ENCODE measurements around the gene ANAPC16. TPM values are rescaled to one million over a fixed set of nuclear protein-coding genes. Genes with fewer than 3 reads are reported as not detected.
A peak's percentile ranks its signal among the peaks of the same experiment; 100 is the strongest.
"Not testable (repeated sequence)": the region's sequence is repeated elsewhere in the genome, so short reads cannot be mapped to it uniquely, and the experiment has no call there.

The ANAPC16 gene
- total RNA-seq, 2 experiments from 2014 or later = 90.2 to 123 TPM

- CTCF ChIA-PET = interaction anchor here (0.7 to 6.8 kb wide), 7 partner anchors 8 to 61 kb away, joined by 3 to 27 read pairs (median 4); no protein-coding TSS in a partner anchor
- no peaks in the 10 kb centered on the region for H3K27me3 Mint-ChIP-seq
- no peaks in the 10 kb centered on the region for H3K9me3 Mint-ChIP-seq (ENCODE audit: low read depth)
- no peak for DNase-seq
- H3K4me3 Mint-ChIP-seq = no peak overlapping the region
- POLR2A ChIA-PET = interaction anchor here (0.5 to 6.1 kb wide), 5 partner anchors 12 to 333 kb away, joined by 3 to 48 read pairs (median 15); no protein-coding TSS in a partner anchor
- H3K36me3 Mint-ChIP-seq (ENCODE audit: low read depth) = peaks cover 33% of the 10 kb centered on the region
- peaks cover 30% of the 10 kb centered on the region for H3K4me1 Mint-ChIP-seq
- peak overlapping the region; percentile 74 for H3K27ac Mint-ChIP-seq
- ATAC-seq = no peak
- intact Hi-C loops (cut with DNase I, micrococcal nuclease) = no loop called here
These were observed 63.0 kb downstream of the ANAPC16 start for GRCh38 chr10:72278668-72279393.

- H3K27ac Mint-ChIP-seq; intact Hi-C loops (cut with DNase I, micrococcal nuclease); H3K9me3 Mint-ChIP-seq (ENCODE audit: low read depth); ATAC-seq; DNase-seq; H3K27me3 Mint-ChIP-seq; H3K4me3 Mint-ChIP-seq: not testable (repeated sequence)
- POLR2A ChIA-PET = interaction anchor here (2.8 kb wide), 1 partner anchor 18 kb away, joined by 15 read pairs; no protein-coding TSS in a partner anchor
- CTCF ChIA-PET = interaction anchor here (1.2 to 6.8 kb wide), 4 partner anchors 12 to 61 kb away, joined by 3 to 27 read pairs (median 5); no protein-coding TSS in a partner anchor
- peaks cover 32% of the 10 kb centered on the region for H3K4me1 Mint-ChIP-seq
- peaks cover 25% of the 10 kb centered on the region for H3K36me3 Mint-ChIP-seq (ENCODE audit: low read depth)
These were observed 63.8 kb downstream of the ANAPC16 start for GRCh38 chr10:72279587-72279986.

GRCh38 chr10:72283131-72283530, 67.3 kb downstream of the ANAPC16 start:
- H3K27ac Mint-ChIP-seq = peak overlapping the region; percentile 1
- no peak overlapping the region for H3K4me3 Mint-ChIP-seq
- ChIA-PET POLR2A (interaction anchor here (0.6 to 1.4 kb wide), 6 partner anchors 8 to 203 kb away, joined by 3 to 8 read pairs (median 4); no protein-coding TSS in a partner anchor), CTCF (interaction anchor here (0.6 to 6.8 kb wide), 7 partner anchors 8 to 70 kb away, joined by 3 to 27 read pairs (median 4); no protein-coding TSS in a partner anchor)
- no peaks in the 10 kb centered on the region for H3K27me3 Mint-ChIP-seq
- H3K36me3 Mint-ChIP-seq (ENCODE audit: low read depth) = no peaks in the 10 kb centered on the region
- intact Hi-C loops (cut with DNase I, micrococcal nuclease) = no loop called here
- ATAC-seq (no peak), DNase-seq (no peak)
- H3K4me1 Mint-ChIP-seq = peaks cover 39% of the 10 kb centered on the region
- peaks cover 2% of the 10 kb centered on the region for H3K9me3 Mint-ChIP-seq (ENCODE audit: low read depth)

Other genes starting within 250 kb of the ANAPC16 start
- 100 to 1,000 TPM; 158 to 165 TPM for gene SPOCK2, start 127.5 kb upstream of the ANAPC16 start, total RNA-seq
- 10 to 100 TPM; 67.8 to 68.9 TPM for gene ASCC1, start 264 bp downstream of the ANAPC16 start, total RNA-seq
- gene DDIT4, start 57.9 kb downstream of the ANAPC16 start, total RNA-seq = 1,000 to 10,000 TPM in 1 of 2 experiments, 100 to 1,000 TPM in 1; 750 to 1,039 TPM
- gene DNAJB12, start 138.9 kb downstream of the ANAPC16 start, total RNA-seq = 10 to 100 TPM; 19.7 to 21.9 TPM

All from activated CD4-positive, alpha-beta T cell treated with anti-CD3 and anti-CD28 coated beads for 36 hours (primary cell).